K562 (cell line): ENCODE results near the gene ARMC7. TPM values are rescaled to one million over a fixed set of nuclear protein-coding genes. Genes with fewer than 3 reads are reported as not detected.

ENCODE experiments used
- ATF1 ChIP-seq, 2 experiments: fragments of 450-650 bp in 1 of 2; IDR thresholded peaks; 2 replicates each; pipeline ENCODE4 v1.6.1; 2016; ENCODE audit warnings: missing compliant biosample characterization in 1 of 2, missing genetic modification characterization in 1 of 2
- HDAC8 ChIP-seq: fragments of 450-650 bp; IDR thresholded peaks from 2 replicates; pipeline ENCODE4 v1.6.1; 2016; ENCODE audit warnings: mild to moderate bottlenecking, missing genetic modification characterization, moderate library complexity, missing compliant biosample characterization
- JUNB ChIP-seq: fragments of 450-650 bp; formaldehyde crosslinking; conservative IDR thresholded peaks from 2 replicates; pipeline ENCODE4 v1.4.0; 2020; ENCODE audit warnings: mild to moderate bottlenecking
- MXI1 ChIP-seq: IDR thresholded peaks from 2 replicates; pipeline ENCODE4 v1.6.1; 2011; ENCODE audit warnings: low read depth, mild to moderate bottlenecking, improper control_type of control experiment, low read length
- POU5F1 ChIP-seq: fragments of 150-350 bp; IDR thresholded peaks from 2 replicates; pipeline ENCODE4 v1.6.1; 2014; ENCODE audit warnings: borderline replicate concordance, low read length, low read depth, mild to moderate bottlenecking; ENCODE audit not compliant: partially characterized antibody
- RFX7 ChIP-seq: fragments of 250-450 bp; sonication (Bioruptor Pico); IDR thresholded peaks from 2 replicates; pipeline ENCODE4 v1.5.1; 2021; ENCODE audit warnings: mild to moderate bottlenecking
- ZC3H4 ChIP-seq: sonication (generic); formaldehyde crosslinking; IDR thresholded peaks from 2 replicates; pipeline ENCODE4 v1.9.0; 2021; ENCODE audit warnings: missing genetic modification reagents, borderline replicate concordance
- ZNF124 ChIP-seq: sonication (generic); formaldehyde crosslinking; IDR thresholded peaks from 2 replicates; pipeline ENCODE4 v1.8.1; 2022; ENCODE audit warnings: missing genetic modification reagents
- ZNF347 ChIP-seq: fragments of 450-650 bp; formaldehyde crosslinking; IDR thresholded peaks from 2 replicates; pipeline ENCODE4 v1.4.0; 2020; ENCODE audit warnings: low read depth, mild to moderate bottlenecking, moderate library complexity
- ZNF584 ChIP-seq: fragments of 200-800 bp; sonication (Bioruptor generic); IDR thresholded peaks from 2 replicates; pipeline ENCODE4 v1.6.1; 2016; ENCODE audit warnings: low read depth, mild to moderate bottlenecking, missing genetic modification characterization, missing compliant biosample characterization
- ZNF76 ChIP-seq: fragments of 250-450 bp; sonication (Bioruptor Pico); IDR thresholded peaks from 2 replicates; pipeline ENCODE4 v1.4.0; 2020; ENCODE audit warnings: mild to moderate bottlenecking, moderate library complexity, borderline replicate concordance
- polyA plus RNA-seq, 8 experiments: library from polyadenylated mRNA; depleted of rRNA in 4 of 8; stranded (reverse) in 5 of 8; unstranded in 3 of 8; fragments of >200 nt; fragmentation: Nextera tagmentation in 2 of 8; fragmentation: Illumina TruSeq in 1 of 8; extraction: Ambion mirVana in 2 of 8; extraction: Trizol in 1 of 8; gene quantifications; 2 replicates each; pipeline versions ENCODE4 v1.2.1 to v1.2.3, GENCODE V29; 2011 to 2014; ENCODE audit warnings: inconsistent platforms in 1 of 8, missing spikeins in 1 of 8
- total RNA-seq, 7 experiments: library from RNA; depleted of rRNA in 6 of 7; stranded (reverse); fragments of >200 nt in 6 of 7; fragmentation: Illumina TruSeq in 2 of 7; extraction: Trizol in 2 of 7; gene quantifications; 2 replicates each; pipeline versions ENCODE4 v1.2.1 to v1.2.3, GENCODE V29; 2011 to 2021; ENCODE audit warnings: low replicate concordance in 1 of 7
- TF ChIP-seq, protein P1 (sequence below): sonication (generic); formaldehyde crosslinking; IDR thresholded peaks from 2 replicates; pipeline ENCODE4 v1.8.0; 2022; ENCODE audit warnings: missing genetic modification reagents, mild to moderate bottlenecking, borderline replicate concordance
- TF ChIP-seq, protein P2 (sequence below), 2 experiments: fragments of 450-650 bp; IDR thresholded peaks; 2 replicates each; pipeline ENCODE4 v1.6.1; 2018; ENCODE audit warnings: mild to moderate bottlenecking in 2 of 2, low read depth in 1 of 2; ENCODE audit not compliant: partially characterized antibody in 2 of 2
- TF ChIP-seq, protein P3 (sequence below): fragments of 450-650 bp; formaldehyde crosslinking; IDR thresholded peaks from 2 replicates; pipeline ENCODE4 v1.4.0; 2020; ENCODE audit warnings: mild to moderate bottlenecking, moderate library complexity
- TF ChIP-seq, protein P4 (sequence below), 2 experiments: fragments of 450-650 bp in 1 of 2; IDR thresholded peaks; 2 replicates each; pipeline ENCODE4 v1.6.1; 2011 to 2017; ENCODE audit warnings: low read depth in 2 of 2, antibody characterized with exemption in 1 of 2, borderline replicate concordance in 1 of 2, low read length in 1 of 2, mild to moderate bottlenecking in 1 of 2, mixed read lengths in 1 of 2; ENCODE audit not compliant: control insufficient read depth in 1 of 2
- TF ChIP-seq, protein P5 (sequence below): fragments of 450-650 bp; formaldehyde crosslinking; IDR thresholded peaks from 2 replicates; pipeline ENCODE4 v1.4.0; 2022; ENCODE audit warnings: missing genetic modification characterization

The ARMC7 gene
- total and polyA plus RNA-seq, 9 of the 15 experiments (the other 6 are each of a cell fraction or from before 2014, with no cell fraction given) = 1.4 to 15.2 (median 5.9) TPM

DNA sequence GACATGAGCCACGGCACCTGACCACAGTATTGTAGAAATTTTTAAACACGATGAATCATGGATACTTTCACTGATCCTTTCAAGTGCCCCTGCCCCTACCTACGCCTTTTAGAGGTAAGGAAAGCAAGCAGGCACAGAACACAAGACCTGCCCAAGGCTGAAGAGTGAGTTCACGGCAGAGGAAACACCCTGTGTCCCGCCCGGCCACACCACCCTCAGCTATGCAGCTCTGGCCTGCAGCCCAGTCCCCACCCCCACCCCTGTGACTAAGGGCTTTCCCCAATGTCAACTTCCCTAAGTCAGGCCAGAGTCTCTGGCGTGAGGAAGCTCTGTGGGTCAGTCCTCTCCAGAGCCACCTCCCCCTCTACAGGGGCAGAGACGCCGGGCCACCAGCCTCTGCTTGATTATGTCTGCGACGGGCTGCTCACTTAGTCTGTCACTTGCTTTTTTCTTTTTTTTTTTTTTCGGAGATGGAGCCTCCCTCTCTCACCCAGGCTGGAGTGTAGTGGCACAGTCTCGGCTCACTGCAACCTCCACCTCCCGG is 13.6 kb upstream of the ARMC7 start (continued):
- TF ChIP-seq, protein P1, sequence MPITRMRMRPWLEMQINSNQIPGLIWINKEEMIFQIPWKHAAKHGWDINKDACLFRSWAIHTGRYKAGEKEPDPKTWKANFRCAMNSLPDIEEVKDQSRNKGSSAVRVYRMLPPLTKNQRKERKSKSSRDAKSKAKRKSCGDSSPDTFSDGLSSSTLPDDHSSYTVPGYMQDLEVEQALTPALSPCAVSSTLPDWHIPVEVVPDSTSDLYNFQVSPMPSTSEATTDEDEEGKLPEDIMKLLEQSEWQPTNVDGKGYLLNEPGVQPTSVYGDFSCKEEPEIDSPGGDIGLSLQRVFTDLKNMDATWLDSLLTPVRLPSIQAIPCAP = no peak
- no peak for TF ChIP-seq HDAC8
- TF ChIP-seq, protein P2, sequence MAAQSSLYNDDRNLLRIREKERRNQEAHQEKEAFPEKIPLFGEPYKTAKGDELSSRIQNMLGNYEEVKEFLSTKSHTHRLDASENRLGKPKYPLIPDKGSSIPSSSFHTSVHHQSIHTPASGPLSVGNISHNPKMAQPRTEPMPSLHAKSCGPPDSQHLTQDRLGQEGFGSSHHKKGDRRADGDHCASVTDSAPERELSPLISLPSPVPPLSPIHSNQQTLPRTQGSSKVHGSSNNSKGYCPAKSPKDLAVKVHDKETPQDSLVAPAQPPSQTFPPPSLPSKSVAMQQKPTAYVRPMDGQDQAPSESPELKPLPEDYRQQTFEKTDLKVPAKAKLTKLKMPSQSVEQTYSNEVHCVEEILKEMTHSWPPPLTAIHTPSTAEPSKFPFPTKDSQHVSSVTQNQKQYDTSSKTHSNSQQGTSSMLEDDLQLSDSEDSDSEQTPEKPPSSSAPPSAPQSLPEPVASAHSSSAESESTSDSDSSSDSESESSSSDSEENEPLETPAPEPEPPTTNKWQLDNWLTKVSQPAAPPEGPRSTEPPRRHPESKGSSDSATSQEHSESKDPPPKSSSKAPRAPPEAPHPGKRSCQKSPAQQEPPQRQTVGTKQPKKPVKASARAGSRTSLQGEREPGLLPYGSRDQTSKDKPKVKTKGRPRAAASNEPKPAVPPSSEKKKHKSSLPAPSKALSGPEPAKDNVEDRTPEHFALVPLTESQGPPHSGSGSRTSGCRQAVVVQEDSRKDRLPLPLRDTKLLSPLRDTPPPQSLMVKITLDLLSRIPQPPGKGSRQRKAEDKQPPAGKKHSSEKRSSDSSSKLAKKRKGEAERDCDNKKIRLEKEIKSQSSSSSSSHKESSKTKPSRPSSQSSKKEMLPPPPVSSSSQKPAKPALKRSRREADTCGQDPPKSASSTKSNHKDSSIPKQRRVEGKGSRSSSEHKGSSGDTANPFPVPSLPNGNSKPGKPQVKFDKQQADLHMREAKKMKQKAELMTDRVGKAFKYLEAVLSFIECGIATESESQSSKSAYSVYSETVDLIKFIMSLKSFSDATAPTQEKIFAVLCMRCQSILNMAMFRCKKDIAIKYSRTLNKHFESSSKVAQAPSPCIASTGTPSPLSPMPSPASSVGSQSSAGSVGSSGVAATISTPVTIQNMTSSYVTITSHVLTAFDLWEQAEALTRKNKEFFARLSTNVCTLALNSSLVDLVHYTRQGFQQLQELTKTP (IDR thresholded peaks at IDR 0.05; ENCODE audit: low read depth in 1 of 2, partially characterized antibody in 2 of 2) = peak in 1 of 2 experiments; percentile 47
- TF ChIP-seq ZNF347 (CRISPR knock-in tag) = no peak
- TF ChIP-seq MXI1 = no peak
- no peak for TF ChIP-seq ATF1 (CRISPR knock-in tag; IDR thresholded peaks at IDR 0.05)
- peak; percentile 55 for TF ChIP-seq ATF1 (tag; IDR thresholded peaks at IDR 0.05)
- no peak for TF ChIP-seq ZC3H4 (CRISPR knock-in tag)
- TF ChIP-seq, protein P3, sequence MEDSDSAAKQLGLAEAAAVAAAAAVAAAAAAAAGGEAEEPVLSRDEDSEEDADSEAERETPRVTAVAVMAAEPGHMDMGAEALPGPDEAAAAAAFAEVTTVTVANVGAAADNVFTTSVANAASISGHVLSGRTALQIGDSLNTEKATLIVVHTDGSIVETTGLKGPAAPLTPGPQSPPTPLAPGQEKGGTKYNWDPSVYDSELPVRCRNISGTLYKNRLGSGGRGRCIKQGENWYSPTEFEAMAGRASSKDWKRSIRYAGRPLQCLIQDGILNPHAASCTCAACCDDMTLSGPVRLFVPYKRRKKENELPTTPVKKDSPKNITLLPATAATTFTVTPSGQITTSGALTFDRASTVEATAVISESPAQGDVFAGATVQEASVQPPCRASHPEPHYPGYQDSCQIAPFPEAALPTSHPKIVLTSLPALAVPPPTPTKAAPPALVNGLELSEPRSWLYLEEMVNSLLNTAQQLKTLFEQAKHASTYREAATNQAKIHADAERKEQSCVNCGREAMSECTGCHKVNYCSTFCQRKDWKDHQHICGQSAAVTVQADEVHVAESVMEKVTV (CRISPR knock-in tag) = no peak
- no peak for TF ChIP-seq POU5F1
- no peak for TF ChIP-seq ZNF584 (CRISPR knock-in tag)
- no peak for TF ChIP-seq ZNF124
- TF ChIP-seq, protein P4, sequence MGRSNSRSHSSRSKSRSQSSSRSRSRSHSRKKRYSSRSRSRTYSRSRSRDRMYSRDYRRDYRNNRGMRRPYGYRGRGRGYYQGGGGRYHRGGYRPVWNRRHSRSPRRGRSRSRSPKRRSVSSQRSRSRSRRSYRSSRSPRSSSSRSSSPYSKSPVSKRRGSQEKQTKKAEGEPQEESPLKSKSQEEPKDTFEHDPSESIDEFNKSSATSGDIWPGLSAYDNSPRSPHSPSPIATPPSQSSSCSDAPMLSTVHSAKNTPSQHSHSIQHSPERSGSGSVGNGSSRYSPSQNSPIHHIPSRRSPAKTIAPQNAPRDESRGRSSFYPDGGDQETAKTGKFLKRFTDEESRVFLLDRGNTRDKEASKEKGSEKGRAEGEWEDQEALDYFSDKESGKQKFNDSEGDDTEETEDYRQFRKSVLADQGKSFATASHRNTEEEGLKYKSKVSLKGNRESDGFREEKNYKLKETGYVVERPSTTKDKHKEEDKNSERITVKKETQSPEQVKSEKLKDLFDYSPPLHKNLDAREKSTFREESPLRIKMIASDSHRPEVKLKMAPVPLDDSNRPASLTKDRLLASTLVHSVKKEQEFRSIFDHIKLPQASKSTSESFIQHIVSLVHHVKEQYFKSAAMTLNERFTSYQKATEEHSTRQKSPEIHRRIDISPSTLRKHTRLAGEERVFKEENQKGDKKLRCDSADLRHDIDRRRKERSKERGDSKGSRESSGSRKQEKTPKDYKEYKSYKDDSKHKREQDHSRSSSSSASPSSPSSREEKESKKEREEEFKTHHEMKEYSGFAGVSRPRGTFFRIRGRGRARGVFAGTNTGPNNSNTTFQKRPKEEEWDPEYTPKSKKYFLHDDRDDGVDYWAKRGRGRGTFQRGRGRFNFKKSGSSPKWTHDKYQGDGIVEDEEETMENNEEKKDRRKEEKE (IDR thresholded peaks at IDR 0.05; ENCODE audit: borderline replicate concordance in 1 of 2, control insufficient read depth in 1 of 2, low read depth in 2 of 2, low read length in 1 of 2) = 0 out of 4 replicates have a peak, but pooled peaks of 1 of the 2 experiments have one; percentile 67
- TF ChIP-seq RFX7 (CRISPR knock-in tag) = no peak
- TF ChIP-seq, protein P5, sequence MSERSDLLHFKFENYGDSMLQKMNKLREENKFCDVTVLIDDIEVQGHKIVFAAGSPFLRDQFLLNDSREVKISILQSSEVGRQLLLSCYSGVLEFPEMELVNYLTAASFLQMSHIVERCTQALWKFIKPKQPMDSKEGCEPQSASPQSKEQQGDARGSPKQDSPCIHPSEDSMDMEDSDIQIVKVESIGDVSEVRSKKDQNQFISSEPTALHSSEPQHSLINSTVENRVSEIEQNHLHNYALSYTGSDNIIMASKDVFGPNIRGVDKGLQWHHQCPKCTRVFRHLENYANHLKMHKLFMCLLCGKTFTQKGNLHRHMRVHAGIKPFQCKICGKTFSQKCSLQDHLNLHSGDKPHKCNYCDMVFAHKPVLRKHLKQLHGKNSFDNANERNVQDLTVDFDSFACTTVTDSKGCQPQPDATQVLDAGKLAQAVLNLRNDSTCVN (CRISPR knock-in tag) = no peak
- TF ChIP-seq ZNF76 (CRISPR knock-in tag) = no peak
- no peak for TF ChIP-seq JUNB (CRISPR knock-in tag)
